K562 (cell line): ENCODE results near the gene ZFHX2. TPM values are rescaled to one million over a fixed set of nuclear protein-coding genes. Genes with fewer than 3 reads are reported as not detected.

Source experiments
- ATAC-seq: fragments of 200-7000 bp; cut with Tn5 transposase; 3 replicates; pipeline ENCODE4 v1.9.1; 2020; ENCODE audit warnings: moderate library complexity
- BruUV-seq: library from RNA; stranded (reverse); fragments of 400-500 nt; replicated peaks from 2 replicates; lab custom pipeline; 2021; lab: Mats Ljungman, UMichigan
- CTCF ChIA-PET: fragments of 300-600 bp; formaldehyde crosslinking; extraction: SDS; loops from one replicate; lab custom pipeline; 2021; ENCODE audit warnings: low intra/inter-chr PET ratio; lab: Yijun Ruan, JAX
- POLR2A ChIA-PET: fragments of 300-600, 350-650 bp; sonication (Branson Sonifier 250); formaldehyde crosslinking; extraction: SDS; loops from one replicate; lab custom pipeline; 2021; ENCODE audit warnings: antibody characterized with exemption, inconsistent platforms; lab: Yijun Ruan, JAX
- DNase-seq, 4 experiments: peaks; one replicate each; pipeline versions ENCODE4 v3.0.0 to v3.0.0-alpha.2; 2011 to 2018; ENCODE audit warnings: low spot score in 3 of 4, mixed read lengths in 3 of 4; ENCODE audit errors: extremely low read depth in 1 of 4
- FAIRE-seq: peaks from 2 replicates; lab custom pipeline; 2011; peaks lifted over from hg19 to GRCh38; lab: Jason Lieb, UNC
- H2AFZ ChIP-seq: 2 replicates; pipeline ENCODE4 v1.6.0; 2011; ENCODE audit warnings: low read depth, low read length, control low read depth, inconsistent platforms
- H3K27ac ChIP-seq: fragments of 200-600 bp; 3 replicates; pipeline ENCODE4 v1.8.0; 2011; ENCODE audit warnings: low read depth, mild to moderate bottlenecking, control low read depth, inconsistent platforms, low read length, moderate library complexity, mixed read lengths; ENCODE audit errors: extremely low read depth
- H3K27me3 ChIP-seq, 2 experiments: fragments of 300-600 bp in 1 of 2; 2 replicates in 1 of 2; 3 replicates in 1 of 2; pipeline versions ENCODE4 v1.6.0 to v1.8.0; 2011; ENCODE audit warnings: inconsistent platforms in 2 of 2, low read length in 2 of 2, mild to moderate bottlenecking in 1 of 2, mixed read lengths in 1 of 2, moderate library complexity in 1 of 2; ENCODE audit not compliant: control insufficient read depth in 2 of 2, insufficient read depth in 2 of 2
- H3K36me3 ChIP-seq: fragments of 300-600 bp; 3 replicates; pipeline ENCODE4 v1.8.0; 2011; ENCODE audit warnings: mild to moderate bottlenecking, low read length, inconsistent platforms; ENCODE audit not compliant: control insufficient read depth, insufficient read depth
- H3K4me1 ChIP-seq, 2 experiments: fragments of 200-600 bp in 1 of 2; replicated peaks in 1 of 2; 2 replicates in 1 of 2; 3 replicates in 1 of 2; pipeline versions ENCODE4 v1.5.1 to v1.8.0; 2011; ENCODE audit warnings: inconsistent platforms in 2 of 2, low read length in 2 of 2, mild to moderate bottlenecking in 1 of 2, mixed read lengths in 1 of 2, moderate library complexity in 1 of 2; ENCODE audit not compliant: control insufficient read depth in 2 of 2, insufficient read depth in 2 of 2
- H3K4me2 ChIP-seq: 2 replicates; pipeline ENCODE4 v1.6.1; 2011; ENCODE audit warnings: low read length, control low read depth, inconsistent platforms, mixed read lengths; ENCODE audit not compliant: insufficient read depth
- H3K4me3 ChIP-seq: fragments of 200-600 bp; sonication (generic), shearing (Covaris generic); 2 replicates; pipeline ENCODE4 v1.5.1; 2016; ENCODE audit warnings: control low read depth, inconsistent platforms
- H3K79me2 ChIP-seq: fragments of 200-600 bp; 3 replicates; pipeline ENCODE4 v1.8.0; 2011; ENCODE audit warnings: low read length, inconsistent platforms; ENCODE audit not compliant: control insufficient read depth, insufficient read depth
- H3K9ac ChIP-seq, 2 experiments: 2 replicates each; pipeline versions ENCODE4 v1.6.0 to v1.6.1; 2011; ENCODE audit warnings: low read depth in 2 of 2, low read length in 2 of 2, control low read depth in 1 of 2, inconsistent platforms in 1 of 2, mild to moderate bottlenecking in 1 of 2, mixed read lengths in 1 of 2; ENCODE audit not compliant: insufficient read depth in 1 of 2
- H3K9me1 ChIP-seq: one replicate; pipeline ENCODE4 v1.6.0; 2011; ENCODE audit warnings: inconsistent platforms, mild to moderate bottlenecking, low read length, moderate library complexity; ENCODE audit not compliant: control insufficient read depth, insufficient read depth
- H3K9me3 ChIP-seq: replicated peaks from 2 replicates; pipeline ENCODE4 v1.5.1; 2011; ENCODE audit warnings: low read depth, low read length, inconsistent platforms; ENCODE audit not compliant: control insufficient read depth, insufficient read depth
- H4K20me1 ChIP-seq: replicated peaks from 2 replicates; pipeline ENCODE4 v1.6.1; 2011; ENCODE audit warnings: low read length, inconsistent platforms, mixed read lengths; ENCODE audit not compliant: control insufficient read depth, insufficient read depth
- CREM ChIP-seq: IDR thresholded peaks from 2 replicates; pipeline ENCODE4 v1.6.1; 2014; ENCODE audit warnings: antibody characterized with exemption, low read depth
- ETS2 ChIP-seq: IDR thresholded peaks from 2 replicates; pipeline ENCODE4 v1.6.1; 2016; ENCODE audit warnings: borderline replicate concordance, missing genetic modification characterization, mild to moderate bottlenecking, moderate library complexity, missing compliant biosample characterization; ENCODE audit not compliant: poor library complexity, severe bottlenecking
- MAZ ChIP-seq, 2 experiments: fragments of 450-650 bp in 1 of 2; sonication (generic) in 1 of 2; formaldehyde crosslinking; IDR thresholded peaks in 1 of 2; conservative IDR thresholded peaks in 1 of 2; 2 replicates each; pipeline versions ENCODE4 v1.4.0 to v1.5.0; 2020; ENCODE audit warnings: mild to moderate bottlenecking in 1 of 2, missing genetic modification reagents in 1 of 2
- MGA ChIP-seq: fragments of 450-650 bp; IDR thresholded peaks from 2 replicates; pipeline ENCODE4 v1.6.1; 2016; ENCODE audit warnings: mild to moderate bottlenecking, moderate library complexity
- SMC3 ChIP-seq: conservative IDR thresholded peaks from 2 replicates; pipeline ENCODE4 v1.6.1; 2011; ENCODE audit warnings: low read depth, low read length, improper control_type of control experiment; ENCODE audit not compliant: insufficient read depth
- WGBS: fragments of 100-300 bp; shearing (Covaris generic); methylation state at CpG from one replicate; pipeline ENCODE4 v1.1.6; 2016; ENCODE audit warnings: low coverage, mixed read lengths; ENCODE audit not compliant: insufficient coverage; ENCODE audit errors: missing lambda C conversion rate; 5-methylcytosine and 5-hydroxymethylcytosine counted together
- in situ Hi-C: fragments of 300-500 bp; cut with MboI; formaldehyde crosslinking; loops from 4 replicates; pipeline ENCODE4 v1.15.0; 2018; ENCODE audit warnings: inconsistent platforms, mixed read lengths
- intact Hi-C: fragments of 100-400 bp; cut with micrococcal nuclease; formaldehyde crosslinking; loops from 2 replicates; pipeline ENCODE4 v1.14.2; 2022
- polyA plus RNA-seq, 8 experiments: library from polyadenylated mRNA; depleted of rRNA in 4 of 8; stranded (reverse) in 5 of 8; unstranded in 3 of 8; fragments of >200 nt; fragmentation: Nextera tagmentation in 2 of 8; fragmentation: Illumina TruSeq in 1 of 8; extraction: Ambion mirVana in 2 of 8; extraction: Trizol in 1 of 8; gene quantifications; 2 replicates each; pipeline versions ENCODE4 v1.2.1 to v1.2.3, GENCODE V29; 2011 to 2014; ENCODE audit warnings: inconsistent platforms in 1 of 8, missing spikeins in 1 of 8
- total RNA-seq, 7 experiments: library from RNA; depleted of rRNA in 6 of 7; stranded (reverse); fragments of >200 nt in 6 of 7; fragmentation: Illumina TruSeq in 2 of 7; extraction: Trizol in 2 of 7; gene quantifications; 2 replicates each; pipeline versions ENCODE4 v1.2.1 to v1.2.3, GENCODE V29; 2011 to 2021; ENCODE audit warnings: low replicate concordance in 1 of 7
- TF ChIP-seq, protein P1 (sequence below), 3 experiments: IDR thresholded peaks in 2 of 3; conservative IDR thresholded peaks in 1 of 3; 2 replicates each; pipeline ENCODE4 v1.5.1; 2011 to 2012; ENCODE audit warnings: low read length in 3 of 3, mild to moderate bottlenecking in 3 of 3, control low read depth in 2 of 3, improper control_type of control experiment in 1 of 3, inconsistent platforms in 1 of 3, low read depth in 1 of 3, mixed read lengths in 1 of 3, moderate library complexity in 1 of 3; ENCODE audit not compliant: insufficient read depth in 2 of 3

ZFHX2 gene
- total and polyA plus RNA-seq, 9 of the 15 experiments (the other 6 are each of a cell fraction or from before 2014, with no cell fraction given) = 0.06 to 0.11 (median 0.11) TPM; not detected in 4

DNA sequence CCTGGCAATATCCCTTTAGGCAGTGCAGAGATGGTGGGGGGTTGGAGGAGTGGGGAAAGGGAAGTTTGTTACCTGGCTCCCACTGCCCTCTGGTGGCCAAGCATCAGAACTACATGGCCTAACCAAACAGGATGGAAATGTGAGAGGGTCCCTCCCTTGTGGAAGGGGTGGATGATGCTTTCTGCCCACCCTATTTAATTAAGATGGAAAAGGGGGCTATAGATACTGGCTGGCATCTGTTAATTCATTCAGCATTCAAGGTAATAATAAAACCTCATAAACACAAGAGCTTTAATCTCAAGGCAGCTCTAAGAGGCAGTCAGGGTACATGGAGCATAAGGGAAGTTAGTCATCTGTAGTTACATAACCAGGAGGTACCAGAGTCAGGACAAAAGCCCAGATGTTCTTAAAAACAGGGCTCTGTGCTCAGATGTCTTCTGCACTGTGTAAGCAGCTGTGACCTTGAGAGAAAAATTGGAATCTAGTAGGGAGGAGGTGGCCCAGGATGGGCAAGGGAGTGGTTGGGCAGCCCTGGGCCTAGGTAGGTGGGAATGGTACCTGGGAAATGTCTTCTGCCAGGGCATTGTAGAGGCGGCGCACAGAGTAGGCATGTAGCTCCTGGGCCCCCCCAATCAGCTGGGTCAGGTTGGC is 11.4 kb upstream of the ZFHX2 start:
- ChIA-PET CTCF (interaction anchor here (0.7 to 2.5 kb wide), 5 partner anchors 81 to 442 kb away, joined by 4 to 22 read pairs (median 5); no protein-coding TSS in a partner anchor), POLR2A (interaction anchor here (0.6 to 1.0 kb wide), 2 partner anchors 10 to 108 kb away, joined by 3 read pairs; no protein-coding TSS in a partner anchor)
- intact Hi-C loops (loop anchor here (5.0 kb wide), 1 partner anchor 441 kb away; no protein-coding TSS in a partner anchor), in situ Hi-C loops (loop anchor here (10.0 kb wide), 1 partner anchor 298 kb away; no protein-coding TSS in a partner anchor)
- Histone ChIP-seq H2AFZ (no peak overlapping the region), H3K36me3 (peaks cover 68% of the 10 kb centered on the region; the same call in 2 of the 3 replicates), H3K9ac (no peak overlapping the region), H3K27ac (no peak overlapping the region), H3K4me2 (no peak overlapping the region), H3K9me3 (no peaks in the 10 kb centered on the region), H3K79me2 (peaks cover 10% of the 10 kb centered on the region; the same call in 2 of the 3 replicates), H3K4me3 (no peak overlapping the region), H3K27me3 (no peaks in the 10 kb centered on the region), H3K4me1 (peaks cover 4 to 14% of the 10 kb centered on the region in 2 experiments; a peak in 4 of 5 replicates), H3K9me1 (no peaks in the 10 kb centered on the region), H4K20me1 (0 out of 2 replicates have a peak, but pooled peaks cover 3% of the 10 kb centered on the region)
- ATAC-seq (peak; percentile 43), FAIRE-seq (peak; percentile 87), DNase-seq (peak; percentile 29 to 63 (median 49))
- 60% methylated on average over 1 of the region's 2 CpGs for WGBS
- no TSS peak for BruUV-seq
- TF ChIP-seq MGA (no peak), CREM (peak; percentile 9; the same call in 1 of the 2 replicates), MAZ (CRISPR knock-in tag; conservative IDR thresholded peaks at IDR 0.05 in 1 of 2, IDR thresholded peaks at IDR 0.05 in 1 of 2) (peak in 1 of 2 experiments; percentile 53; a peak in 2 of 4 replicates), ETS2 (tag) (no peak), SMC3 (peak; percentile 71)
- TF ChIP-seq, protein P1, sequence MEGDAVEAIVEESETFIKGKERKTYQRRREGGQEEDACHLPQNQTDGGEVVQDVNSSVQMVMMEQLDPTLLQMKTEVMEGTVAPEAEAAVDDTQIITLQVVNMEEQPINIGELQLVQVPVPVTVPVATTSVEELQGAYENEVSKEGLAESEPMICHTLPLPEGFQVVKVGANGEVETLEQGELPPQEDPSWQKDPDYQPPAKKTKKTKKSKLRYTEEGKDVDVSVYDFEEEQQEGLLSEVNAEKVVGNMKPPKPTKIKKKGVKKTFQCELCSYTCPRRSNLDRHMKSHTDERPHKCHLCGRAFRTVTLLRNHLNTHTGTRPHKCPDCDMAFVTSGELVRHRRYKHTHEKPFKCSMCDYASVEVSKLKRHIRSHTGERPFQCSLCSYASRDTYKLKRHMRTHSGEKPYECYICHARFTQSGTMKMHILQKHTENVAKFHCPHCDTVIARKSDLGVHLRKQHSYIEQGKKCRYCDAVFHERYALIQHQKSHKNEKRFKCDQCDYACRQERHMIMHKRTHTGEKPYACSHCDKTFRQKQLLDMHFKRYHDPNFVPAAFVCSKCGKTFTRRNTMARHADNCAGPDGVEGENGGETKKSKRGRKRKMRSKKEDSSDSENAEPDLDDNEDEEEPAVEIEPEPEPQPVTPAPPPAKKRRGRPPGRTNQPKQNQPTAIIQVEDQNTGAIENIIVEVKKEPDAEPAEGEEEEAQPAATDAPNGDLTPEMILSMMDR (IDR thresholded peaks at IDR 0.05 in 2 of 3, conservative IDR thresholded peaks at IDR 0.05 in 1 of 3; ENCODE audit: insufficient read depth in 2 of 3, low read depth in 1 of 3, low read length in 3 of 3) = peak; percentile 74 to 83 (median 74)
